ENCODE results near the gene OR5AU1.

OR5AU1 gene

DNA sequence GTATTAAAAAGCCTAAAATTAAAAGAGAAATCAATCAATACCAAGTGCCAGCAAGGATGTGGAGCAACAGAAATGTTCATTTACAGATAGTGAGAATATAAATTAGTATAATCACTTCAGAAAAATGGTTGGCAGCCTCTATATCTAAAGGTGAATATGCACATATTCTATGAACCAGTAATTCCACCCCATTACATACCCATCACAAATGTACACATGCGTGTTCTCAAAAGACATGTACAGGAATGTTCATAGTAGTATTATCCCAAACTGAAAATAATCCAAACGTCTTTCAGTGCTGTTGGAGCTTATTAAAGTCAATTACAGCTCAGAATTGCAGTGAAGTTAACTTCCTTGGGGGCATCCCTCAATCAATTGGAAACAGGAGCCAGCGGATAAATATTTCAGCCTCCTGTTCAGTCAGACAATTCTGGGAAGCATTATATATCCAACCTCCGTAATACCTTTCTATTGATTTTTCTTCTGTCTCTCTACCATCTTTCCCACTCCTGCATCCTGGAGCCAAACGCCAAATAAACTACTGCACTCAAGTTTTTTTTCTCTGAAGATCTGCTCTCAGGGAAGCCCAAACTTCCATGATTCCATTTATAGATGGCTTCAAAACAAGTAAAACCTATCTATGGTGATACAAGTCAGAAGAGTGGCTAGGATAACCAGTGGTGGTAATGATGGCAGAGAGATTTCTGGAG lies 45.0 kb upstream of the OR5AU1 start:
- H3K9ac ChIP-seq (ENCODE audit: low read length), result no peak overlapping the region
- no peak overlapping the region for H3K4me3 ChIP-seq (ENCODE audit: low read length)
- no peak overlapping the region for H3K27ac ChIP-seq (ENCODE audit: low read length)
- no peak overlapping the region for H3K4me2 ChIP-seq (ENCODE audit: low read length)
- peaks cover 53% of the 10 kb centered on the region for H4K20me1 ChIP-seq (ENCODE audit: insufficient read depth, low read length)
- no peak overlapping the region for H2AFZ ChIP-seq (ENCODE audit: low read depth, low read length)
- no peaks in the 10 kb centered on the region for H3K9me3 ChIP-seq (ENCODE audit: insufficient read depth, low read length)
- no peak for TF ChIP-seq EZH2phosphoT487 (IDR thresholded peaks at IDR 0.05; ENCODE audit: low read depth)
- TF ChIP-seq, protein P1, sequence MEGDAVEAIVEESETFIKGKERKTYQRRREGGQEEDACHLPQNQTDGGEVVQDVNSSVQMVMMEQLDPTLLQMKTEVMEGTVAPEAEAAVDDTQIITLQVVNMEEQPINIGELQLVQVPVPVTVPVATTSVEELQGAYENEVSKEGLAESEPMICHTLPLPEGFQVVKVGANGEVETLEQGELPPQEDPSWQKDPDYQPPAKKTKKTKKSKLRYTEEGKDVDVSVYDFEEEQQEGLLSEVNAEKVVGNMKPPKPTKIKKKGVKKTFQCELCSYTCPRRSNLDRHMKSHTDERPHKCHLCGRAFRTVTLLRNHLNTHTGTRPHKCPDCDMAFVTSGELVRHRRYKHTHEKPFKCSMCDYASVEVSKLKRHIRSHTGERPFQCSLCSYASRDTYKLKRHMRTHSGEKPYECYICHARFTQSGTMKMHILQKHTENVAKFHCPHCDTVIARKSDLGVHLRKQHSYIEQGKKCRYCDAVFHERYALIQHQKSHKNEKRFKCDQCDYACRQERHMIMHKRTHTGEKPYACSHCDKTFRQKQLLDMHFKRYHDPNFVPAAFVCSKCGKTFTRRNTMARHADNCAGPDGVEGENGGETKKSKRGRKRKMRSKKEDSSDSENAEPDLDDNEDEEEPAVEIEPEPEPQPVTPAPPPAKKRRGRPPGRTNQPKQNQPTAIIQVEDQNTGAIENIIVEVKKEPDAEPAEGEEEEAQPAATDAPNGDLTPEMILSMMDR (IDR thresholded peaks at IDR 0.05; ENCODE audit: low read depth, low read length), result no peak
- no peaks in the 10 kb centered on the region for H3K27me3 ChIP-seq (ENCODE audit: low read depth, low read length)
- H3K79me2 ChIP-seq (ENCODE audit: low read length), result no peaks in the 10 kb centered on the region
- peaks cover 40% of the 10 kb centered on the region for H3K36me3 ChIP-seq (replicated peaks; ENCODE audit: low read depth, low read length)
- no peaks in the 10 kb centered on the region for H3K4me1 ChIP-seq (ENCODE audit: low read length)

DNA sequence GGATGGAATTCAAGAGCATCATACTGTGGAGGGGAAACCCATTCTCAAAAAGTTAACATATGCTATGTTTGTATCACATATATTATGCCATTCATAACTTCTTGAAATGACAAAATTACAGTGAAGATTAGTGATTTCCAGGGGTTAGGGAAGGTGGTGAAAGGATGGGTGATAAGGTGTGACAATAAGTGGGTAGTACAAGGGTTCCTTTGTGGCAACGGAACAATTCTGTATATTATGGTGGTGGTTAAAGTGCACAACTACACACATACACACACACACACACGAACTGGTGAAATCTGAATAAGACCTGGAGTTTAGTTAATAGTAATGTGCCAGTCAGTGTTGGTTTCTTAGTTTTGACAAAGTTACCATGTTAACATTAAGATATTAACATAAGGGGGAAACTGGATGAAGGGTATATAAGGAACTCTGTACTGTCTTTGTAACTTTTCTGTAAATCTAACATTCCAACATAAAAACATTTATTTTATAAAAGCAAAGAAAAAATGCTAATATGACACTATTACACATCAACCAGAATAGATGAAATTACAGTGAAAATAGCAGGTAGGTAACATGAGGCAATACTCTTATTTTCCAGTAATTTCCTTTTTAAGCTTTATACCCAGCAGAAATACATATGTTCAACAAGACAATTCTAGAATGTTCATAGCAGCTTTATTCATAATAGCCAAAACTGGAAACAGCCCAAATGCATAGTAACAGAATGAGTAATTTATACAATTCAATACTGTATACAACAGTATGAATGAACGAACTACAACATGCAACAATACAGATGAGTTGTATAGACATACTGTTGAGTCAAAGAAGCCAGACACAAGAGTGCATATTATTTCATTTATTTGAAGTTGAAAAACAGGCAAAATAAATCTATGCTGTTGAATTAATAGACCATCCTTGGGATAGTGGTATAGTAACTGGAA lies 44.0 kb upstream of the OR5AU1 start:
- Histone ChIP-seq H3K4me2 (ENCODE audit: low read length) (no peak overlapping the region), H3K9ac (ENCODE audit: low read length) (no peak overlapping the region), H3K9me3 (ENCODE audit: insufficient read depth, low read length) (no peaks in the 10 kb centered on the region), H3K36me3 (replicated peaks; ENCODE audit: low read depth, low read length) (peaks cover 30% of the 10 kb centered on the region), H2AFZ (ENCODE audit: low read depth, low read length) (no peak overlapping the region), H3K4me3 (ENCODE audit: low read length) (no peak overlapping the region), H4K20me1 (ENCODE audit: insufficient read depth, low read length) (peaks cover 43% of the 10 kb centered on the region), H3K27me3 (ENCODE audit: low read depth, low read length) (no peaks in the 10 kb centered on the region), H3K27ac (ENCODE audit: low read length) (no peak overlapping the region), H3K4me1 (ENCODE audit: low read length) (no peaks in the 10 kb centered on the region), H3K79me2 (ENCODE audit: low read length) (no peaks in the 10 kb centered on the region)
- TF ChIP-seq EZH2phosphoT487 (IDR thresholded peaks at IDR 0.05; ENCODE audit: low read depth), result no peak
- TF ChIP-seq, protein P1 (IDR thresholded peaks at IDR 0.05; ENCODE audit: low read depth, low read length), result no peak

DNA sequence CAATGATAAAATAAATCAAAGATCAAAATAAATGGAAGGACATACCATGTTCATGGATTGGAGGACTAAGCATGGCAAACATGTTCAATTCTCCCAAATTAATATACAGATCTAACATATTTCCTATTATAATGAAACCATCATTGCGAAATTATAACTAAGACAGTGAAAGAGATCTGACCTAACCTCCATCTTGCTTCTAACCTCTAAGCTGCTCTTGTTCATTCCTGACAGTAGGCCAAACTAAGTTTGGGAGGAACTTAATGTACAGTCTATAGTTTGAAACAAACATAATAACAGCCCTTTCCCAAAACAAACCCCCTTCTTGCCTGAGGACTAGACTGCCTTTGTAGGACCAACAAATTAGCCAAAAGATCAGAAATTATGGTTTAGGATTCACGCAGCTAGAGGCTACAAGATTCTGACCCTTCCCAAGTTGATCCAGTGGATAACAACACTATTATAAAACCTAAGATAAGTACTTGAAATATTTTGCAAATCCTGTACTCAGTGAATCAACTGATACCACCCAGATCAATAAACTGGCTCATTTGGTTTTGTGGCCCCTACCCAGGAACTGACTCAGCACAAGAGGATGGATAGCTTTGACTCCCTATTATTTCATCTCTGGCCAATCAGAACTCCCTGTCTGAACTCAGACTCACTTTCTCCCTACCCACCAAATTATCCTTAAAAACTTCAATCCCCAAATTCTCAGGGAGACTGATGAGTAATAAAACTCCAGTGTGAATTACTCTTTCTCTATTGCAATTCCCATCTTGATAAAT lies 41.7 kb upstream of the OR5AU1 start:
- H3K27ac ChIP-seq (ENCODE audit: low read length), result no peak overlapping the region
- H3K9ac ChIP-seq (ENCODE audit: low read length), result no peak overlapping the region
- no peak for TF ChIP-seq EZH2phosphoT487 (IDR thresholded peaks at IDR 0.05; ENCODE audit: low read depth)
- TF ChIP-seq, protein P1 (IDR thresholded peaks at IDR 0.05; ENCODE audit: low read depth, low read length), result no peak
- no peaks in the 10 kb centered on the region for H3K9me3 ChIP-seq (ENCODE audit: insufficient read depth, low read length)
- peaks cover under 1% of the 10 kb centered on the region for H3K4me1 ChIP-seq (ENCODE audit: low read length)
- 0 out of 2 replicates have a peak, but pooled peaks cover 1% of the 10 kb centered on the region for H3K27me3 ChIP-seq (ENCODE audit: low read depth, low read length)
- no peak overlapping the region for H3K4me3 ChIP-seq (ENCODE audit: low read length)
- peaks cover 20% of the 10 kb centered on the region for H4K20me1 ChIP-seq (ENCODE audit: insufficient read depth, low read length)
- H3K79me2 ChIP-seq (ENCODE audit: low read length), result no peaks in the 10 kb centered on the region
- H3K4me2 ChIP-seq (ENCODE audit: low read length), result no peak overlapping the region
- no peak overlapping the region for H2AFZ ChIP-seq (ENCODE audit: low read depth, low read length)
- H3K36me3 ChIP-seq (replicated peaks; ENCODE audit: low read depth, low read length), result peaks cover 19% of the 10 kb centered on the region
